ENCODE results near the gene MYB.
"Not testable (repeated sequence)": the region's sequence is repeated elsewhere in the genome, so short reads cannot be mapped to it uniquely, and the experiment has no call there.

DNA sequence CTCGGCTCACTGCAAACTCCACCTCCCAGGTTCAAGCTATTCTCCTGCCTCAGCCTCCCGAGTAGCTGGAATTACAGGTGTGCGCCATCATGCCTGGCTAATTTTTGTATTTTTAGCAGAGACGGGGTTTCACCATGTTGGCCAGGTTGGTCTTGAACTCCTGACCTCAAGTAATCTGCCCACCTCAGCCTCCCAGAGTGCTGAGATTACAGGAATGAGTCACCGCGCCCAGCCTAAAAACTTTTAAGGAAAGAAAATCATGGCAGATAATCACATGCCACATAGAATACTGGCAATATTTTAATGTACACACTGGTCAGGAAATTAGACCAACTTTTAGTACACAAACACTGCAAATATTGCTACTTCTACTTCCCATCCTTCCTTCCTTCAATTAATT, 16.7 kb upstream of the MYB start:
- TF ChIP-seq, protein P1, sequence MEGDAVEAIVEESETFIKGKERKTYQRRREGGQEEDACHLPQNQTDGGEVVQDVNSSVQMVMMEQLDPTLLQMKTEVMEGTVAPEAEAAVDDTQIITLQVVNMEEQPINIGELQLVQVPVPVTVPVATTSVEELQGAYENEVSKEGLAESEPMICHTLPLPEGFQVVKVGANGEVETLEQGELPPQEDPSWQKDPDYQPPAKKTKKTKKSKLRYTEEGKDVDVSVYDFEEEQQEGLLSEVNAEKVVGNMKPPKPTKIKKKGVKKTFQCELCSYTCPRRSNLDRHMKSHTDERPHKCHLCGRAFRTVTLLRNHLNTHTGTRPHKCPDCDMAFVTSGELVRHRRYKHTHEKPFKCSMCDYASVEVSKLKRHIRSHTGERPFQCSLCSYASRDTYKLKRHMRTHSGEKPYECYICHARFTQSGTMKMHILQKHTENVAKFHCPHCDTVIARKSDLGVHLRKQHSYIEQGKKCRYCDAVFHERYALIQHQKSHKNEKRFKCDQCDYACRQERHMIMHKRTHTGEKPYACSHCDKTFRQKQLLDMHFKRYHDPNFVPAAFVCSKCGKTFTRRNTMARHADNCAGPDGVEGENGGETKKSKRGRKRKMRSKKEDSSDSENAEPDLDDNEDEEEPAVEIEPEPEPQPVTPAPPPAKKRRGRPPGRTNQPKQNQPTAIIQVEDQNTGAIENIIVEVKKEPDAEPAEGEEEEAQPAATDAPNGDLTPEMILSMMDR (conservative IDR thresholded peaks at IDR 0.05; ENCODE audit: low read depth in 2 of 2) = not testable (repeated sequence)
- not testable (repeated sequence) for TF ChIP-seq EZH2phosphoT487 (IDR thresholded peaks at IDR 0.05; ENCODE audit: unreplicated experiment); CREB1 (CRISPR knock-in tag; IDR thresholded peaks at IDR 0.05; ENCODE audit: low read depth); EZH2 (IDR thresholded peaks at IDR 0.05; ENCODE audit: low read depth, unreplicated experiment); ZNF114 (CRISPR knock-in tag; IDR thresholded peaks at IDR 0.05); JUNB (IDR thresholded peaks at IDR 0.05; ENCODE audit: unreplicated experiment); POLR2AphosphoS5 (IDR thresholded peaks at IDR 0.05; ENCODE audit: low read depth); STAT1 (IDR thresholded peaks at IDR 0.05; ENCODE audit: unreplicated experiment); NANOG (IDR thresholded peaks at IDR 0.05; ENCODE audit: borderline replicate concordance)
- TF ChIP-seq, protein P2, sequence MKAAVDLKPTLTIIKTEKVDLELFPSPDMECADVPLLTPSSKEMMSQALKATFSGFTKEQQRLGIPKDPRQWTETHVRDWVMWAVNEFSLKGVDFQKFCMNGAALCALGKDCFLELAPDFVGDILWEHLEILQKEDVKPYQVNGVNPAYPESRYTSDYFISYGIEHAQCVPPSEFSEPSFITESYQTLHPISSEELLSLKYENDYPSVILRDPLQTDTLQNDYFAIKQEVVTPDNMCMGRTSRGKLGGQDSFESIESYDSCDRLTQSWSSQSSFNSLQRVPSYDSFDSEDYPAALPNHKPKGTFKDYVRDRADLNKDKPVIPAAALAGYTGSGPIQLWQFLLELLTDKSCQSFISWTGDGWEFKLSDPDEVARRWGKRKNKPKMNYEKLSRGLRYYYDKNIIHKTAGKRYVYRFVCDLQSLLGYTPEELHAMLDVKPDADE (IDR thresholded peaks at IDR 0.05) = not testable (repeated sequence)
- TF ChIP-seq, protein P3, sequence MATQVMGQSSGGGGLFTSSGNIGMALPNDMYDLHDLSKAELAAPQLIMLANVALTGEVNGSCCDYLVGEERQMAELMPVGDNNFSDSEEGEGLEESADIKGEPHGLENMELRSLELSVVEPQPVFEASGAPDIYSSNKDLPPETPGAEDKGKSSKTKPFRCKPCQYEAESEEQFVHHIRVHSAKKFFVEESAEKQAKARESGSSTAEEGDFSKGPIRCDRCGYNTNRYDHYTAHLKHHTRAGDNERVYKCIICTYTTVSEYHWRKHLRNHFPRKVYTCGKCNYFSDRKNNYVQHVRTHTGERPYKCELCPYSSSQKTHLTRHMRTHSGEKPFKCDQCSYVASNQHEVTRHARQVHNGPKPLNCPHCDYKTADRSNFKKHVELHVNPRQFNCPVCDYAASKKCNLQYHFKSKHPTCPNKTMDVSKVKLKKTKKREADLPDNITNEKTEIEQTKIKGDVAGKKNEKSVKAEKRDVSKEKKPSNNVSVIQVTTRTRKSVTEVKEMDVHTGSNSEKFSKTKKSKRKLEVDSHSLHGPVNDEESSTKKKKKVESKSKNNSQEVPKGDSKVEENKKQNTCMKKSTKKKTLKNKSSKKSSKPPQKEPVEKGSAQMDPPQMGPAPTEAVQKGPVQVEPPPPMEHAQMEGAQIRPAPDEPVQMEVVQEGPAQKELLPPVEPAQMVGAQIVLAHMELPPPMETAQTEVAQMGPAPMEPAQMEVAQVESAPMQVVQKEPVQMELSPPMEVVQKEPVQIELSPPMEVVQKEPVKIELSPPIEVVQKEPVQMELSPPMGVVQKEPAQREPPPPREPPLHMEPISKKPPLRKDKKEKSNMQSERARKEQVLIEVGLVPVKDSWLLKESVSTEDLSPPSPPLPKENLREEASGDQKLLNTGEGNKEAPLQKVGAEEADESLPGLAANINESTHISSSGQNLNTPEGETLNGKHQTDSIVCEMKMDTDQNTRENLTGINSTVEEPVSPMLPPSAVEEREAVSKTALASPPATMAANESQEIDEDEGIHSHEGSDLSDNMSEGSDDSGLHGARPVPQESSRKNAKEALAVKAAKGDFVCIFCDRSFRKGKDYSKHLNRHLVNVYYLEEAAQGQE (IDR thresholded peaks at IDR 0.05; ENCODE audit: unreplicated experiment) = not testable (repeated sequence)

All from GM23338 (cell line).